Subcutaneous adipose tissue (tissue), 4 donors: Measurements from ENCODE around the gene GNAO1. TPM values are rescaled to one million over a fixed set of nuclear protein-coding genes. Genes with fewer than 3 reads are reported as not detected.

Experiments
- total RNA-seq, 4 donors: library from RNA; depleted of rRNA; stranded (reverse); fragments of >200 nt; gene quantifications; one replicate each; pipeline ENCODE4 v1.1.0, GENCODE V29; 2016
- TF ChIP-seq, protein P1 (sequence below): fragments of 450-650 bp; IDR thresholded peaks from one replicate; pipeline ENCODE4 v1.5.1; 2016; ENCODE audit warnings: low read depth, mild to moderate bottlenecking, control low read depth, antibody characterized with exemption, moderate library complexity

The GNAO1 gene
- total RNA-seq, 4 donors from 2014 or later, result 0.44 to 1.6 (median 0.63) TPM

DNA sequence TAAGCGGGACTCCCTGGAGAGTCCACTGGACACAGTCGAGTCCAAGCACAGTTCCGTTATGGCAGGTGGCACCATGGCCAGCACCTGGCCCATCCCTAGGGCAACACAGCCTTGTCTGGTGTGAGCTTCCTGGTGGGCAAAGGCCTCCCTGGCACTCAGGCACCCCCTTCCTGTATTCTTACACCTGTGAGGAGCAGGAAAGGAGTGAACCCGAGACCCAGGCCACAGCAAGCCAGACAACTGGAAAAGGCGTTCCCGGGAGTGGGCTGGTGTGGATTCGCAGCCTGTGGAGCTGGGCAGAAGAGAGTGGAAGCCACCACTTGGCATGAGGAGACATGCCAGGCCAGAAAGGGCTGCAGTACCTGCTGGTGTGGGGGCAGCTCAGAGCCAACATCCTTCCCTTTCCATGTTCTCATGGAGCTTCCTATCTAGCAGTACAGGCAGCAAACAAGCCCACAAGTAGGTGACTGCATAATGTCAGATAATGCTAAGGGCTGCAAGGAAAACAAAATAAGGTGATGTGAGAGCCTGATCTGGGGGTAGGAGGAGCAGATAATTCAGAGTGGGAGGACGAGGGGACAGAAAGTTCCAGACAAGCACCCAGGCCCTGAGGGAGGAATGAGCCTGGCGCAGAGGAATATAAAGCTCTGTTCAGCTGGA, 87.0 kb downstream of the GNAO1 start:
- TF ChIP-seq, protein P1, sequence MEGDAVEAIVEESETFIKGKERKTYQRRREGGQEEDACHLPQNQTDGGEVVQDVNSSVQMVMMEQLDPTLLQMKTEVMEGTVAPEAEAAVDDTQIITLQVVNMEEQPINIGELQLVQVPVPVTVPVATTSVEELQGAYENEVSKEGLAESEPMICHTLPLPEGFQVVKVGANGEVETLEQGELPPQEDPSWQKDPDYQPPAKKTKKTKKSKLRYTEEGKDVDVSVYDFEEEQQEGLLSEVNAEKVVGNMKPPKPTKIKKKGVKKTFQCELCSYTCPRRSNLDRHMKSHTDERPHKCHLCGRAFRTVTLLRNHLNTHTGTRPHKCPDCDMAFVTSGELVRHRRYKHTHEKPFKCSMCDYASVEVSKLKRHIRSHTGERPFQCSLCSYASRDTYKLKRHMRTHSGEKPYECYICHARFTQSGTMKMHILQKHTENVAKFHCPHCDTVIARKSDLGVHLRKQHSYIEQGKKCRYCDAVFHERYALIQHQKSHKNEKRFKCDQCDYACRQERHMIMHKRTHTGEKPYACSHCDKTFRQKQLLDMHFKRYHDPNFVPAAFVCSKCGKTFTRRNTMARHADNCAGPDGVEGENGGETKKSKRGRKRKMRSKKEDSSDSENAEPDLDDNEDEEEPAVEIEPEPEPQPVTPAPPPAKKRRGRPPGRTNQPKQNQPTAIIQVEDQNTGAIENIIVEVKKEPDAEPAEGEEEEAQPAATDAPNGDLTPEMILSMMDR, result no peak

DNA sequence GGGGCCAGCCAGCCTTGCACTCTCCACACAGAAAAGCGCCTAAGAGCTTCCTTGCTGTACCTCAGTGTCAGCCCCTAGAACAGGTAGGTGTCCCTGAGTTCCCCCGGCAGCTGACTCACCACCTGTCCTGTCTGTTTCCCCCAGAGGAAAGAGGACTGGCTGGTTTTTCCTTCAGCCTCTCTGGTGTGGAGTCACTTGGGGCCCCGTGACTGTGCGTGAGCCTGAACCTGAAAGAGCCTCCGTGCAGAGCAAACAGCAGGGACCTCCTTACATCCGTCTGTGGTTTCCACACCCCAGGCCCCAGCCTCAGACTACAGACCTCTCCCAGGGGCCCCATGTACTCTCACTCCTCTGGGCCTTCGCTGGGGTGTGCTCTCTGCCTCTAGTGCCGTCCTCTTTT, 87.8 kb downstream of the GNAO1 start:
- TF ChIP-seq, protein P1, result no peak

DNA sequence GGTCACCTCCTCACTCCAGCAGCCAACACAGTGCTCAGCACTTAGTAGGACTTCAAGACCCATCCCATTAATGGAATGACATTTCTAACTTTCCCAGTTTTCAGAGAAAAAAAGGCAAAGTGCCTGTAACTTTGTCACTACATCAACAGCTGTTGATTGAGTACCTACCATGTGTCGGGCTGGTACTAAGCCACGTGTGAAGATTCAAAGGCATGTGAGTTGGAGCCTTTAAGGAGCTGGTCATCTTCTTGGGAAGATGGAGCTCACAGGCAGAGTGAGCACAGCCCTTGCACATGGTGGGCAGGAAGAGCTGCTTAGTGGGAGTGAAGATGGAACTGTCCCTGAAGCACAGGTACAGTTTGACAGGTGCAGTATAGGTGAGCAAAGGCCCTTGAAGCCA, 88.6 kb downstream of the GNAO1 start:
- TF ChIP-seq, protein P1, result no peak

DNA sequence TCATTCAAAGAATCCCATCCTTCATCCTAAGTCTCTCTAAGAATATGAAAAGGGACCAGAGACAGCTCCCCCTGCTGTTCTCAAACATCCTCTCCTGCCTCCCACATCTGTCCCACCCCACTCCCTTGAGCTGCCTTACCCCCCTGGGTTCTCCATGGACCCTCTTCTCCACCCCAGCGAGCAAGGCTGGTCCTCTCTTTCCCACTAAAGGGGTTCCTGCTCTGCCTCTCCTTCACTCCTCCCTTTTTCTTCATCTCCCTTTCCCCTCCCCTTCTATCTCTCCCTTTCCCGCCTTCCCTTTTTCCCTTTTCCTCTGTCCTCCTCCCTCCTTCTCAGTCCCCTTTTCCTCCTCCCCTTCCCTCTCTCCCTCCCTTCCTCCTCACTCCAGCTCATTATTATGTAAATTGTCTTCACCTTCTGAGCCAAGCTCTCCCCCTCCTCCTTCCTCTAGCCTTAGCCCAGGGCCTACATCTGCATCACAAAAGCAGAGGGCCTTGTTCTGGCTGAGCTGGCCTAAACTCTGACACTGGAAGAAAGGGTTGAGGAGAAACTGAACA, 90.0 kb downstream of the GNAO1 start:
- TF ChIP-seq, protein P1, result no peak

DNA sequence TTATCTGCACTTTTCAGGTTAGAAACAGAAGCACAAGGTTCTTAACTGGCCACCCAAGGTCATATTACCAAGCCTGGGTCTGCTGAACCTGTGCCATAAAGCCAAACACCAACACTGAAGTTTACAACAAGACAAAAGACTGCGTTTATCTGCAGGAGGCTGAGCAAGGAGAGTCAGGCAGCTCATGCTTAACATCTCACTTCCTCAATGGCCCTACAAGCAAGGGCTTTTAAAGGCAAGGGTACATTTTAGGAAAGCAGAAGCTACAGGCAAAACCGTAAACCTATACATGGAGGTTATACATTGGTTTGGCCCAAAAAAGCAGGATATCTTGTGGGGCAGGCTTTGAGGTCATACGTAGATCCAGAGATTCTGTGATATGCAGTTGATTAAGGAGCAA, 91.2 kb downstream of the GNAO1 start:
- TF ChIP-seq, protein P1, result no peak

DNA sequence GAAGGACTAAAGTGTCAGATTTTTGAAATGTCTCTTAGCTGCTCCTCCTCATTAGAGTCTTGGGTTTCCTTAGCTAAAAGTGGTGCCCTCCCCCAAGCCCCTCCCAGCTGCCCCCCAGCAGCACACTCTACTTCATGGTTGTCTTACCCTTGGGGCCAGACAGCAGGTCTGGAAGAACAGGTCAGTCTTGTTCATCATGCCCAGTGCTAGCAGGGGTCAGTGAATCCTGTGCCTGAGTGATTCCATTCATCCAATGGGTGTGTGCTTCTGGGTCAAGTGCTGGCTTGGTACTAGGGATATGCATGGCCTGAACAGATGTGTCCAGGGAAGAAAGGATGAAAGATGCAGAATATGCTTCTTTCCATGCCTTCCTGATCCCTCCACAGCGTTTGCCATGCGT, 93.2 kb downstream of the GNAO1 start:
- TF ChIP-seq, protein P1, result no peak

DNA sequence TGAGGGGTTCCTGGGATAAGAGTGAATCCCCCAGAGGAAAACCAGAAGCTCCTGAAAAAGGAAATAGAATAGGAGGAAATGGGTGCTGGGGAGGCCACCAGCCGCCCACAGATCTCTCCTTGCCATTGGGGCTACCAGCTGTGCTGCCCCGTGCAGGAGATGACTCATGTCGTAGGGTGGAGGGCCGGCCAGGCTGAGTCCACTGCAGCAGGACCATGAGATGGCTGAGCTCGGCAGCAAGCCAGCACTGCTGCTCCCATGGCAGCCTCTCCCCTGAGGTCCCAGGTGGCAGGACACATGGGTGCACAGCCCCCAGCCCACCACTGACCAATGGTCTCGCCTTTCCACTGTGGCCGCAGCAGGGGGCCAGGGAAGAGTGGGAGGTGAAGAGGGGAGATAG, 95.5 kb downstream of the GNAO1 start:
- TF ChIP-seq, protein P1, result no peak
